Measurements from ENCODE around the gene CRYGN. TPM values are rescaled to one million over a fixed set of nuclear protein-coding genes. Genes with fewer than 3 reads are reported as not detected.

The CRYGN gene
- total and polyA plus RNA-seq, 2 experiments from 2014 or later = 0.59 to 1.5 TPM

GRCh38 chr7:151398446-151399304 lies 41.3 kb downstream of the CRYGN start:
- no peak overlapping the region for H3K27ac Mint-ChIP-seq
- H3K36me3 ChIP-seq (ENCODE audit: insufficient read depth) = no peaks in the 10 kb centered on the region

More at GRCh38 chr7:151398446-151399304, 41.3 kb downstream of the CRYGN start:
- Histone ChIP-seq H4K20me1 (replicated peaks; ENCODE audit: insufficient read depth) (no peaks in the 10 kb centered on the region), H3K4me2 (no peak overlapping the region), H3K79me2 (replicated peaks; ENCODE audit: insufficient read depth) (no peaks in the 10 kb centered on the region), H3K9me2 (ENCODE audit: insufficient read depth) (no peaks in the 10 kb centered on the region), H3K4me3 (no peak overlapping the region), H3K4me1 (ENCODE audit: insufficient read depth) (no peaks in the 10 kb centered on the region), H3F3A (replicated peaks; ENCODE audit: low read depth) (peaks cover 10% of the 10 kb centered on the region; the same call in 1 of the 2 replicates), H3K27me3 (ENCODE audit: insufficient read depth) (no peaks in the 10 kb centered on the region), H3K27ac (ENCODE audit: low read depth) (no peak overlapping the region), H2AFZ (no peak overlapping the region)
- Mint-ChIP-seq H3K27me3 (ENCODE audit: insufficient read depth, low read depth, poor library complexity) (peaks cover 27% of the 10 kb centered on the region), H3K36me3 (ENCODE audit: low read depth) (peaks cover 10% of the 10 kb centered on the region), H3K9me3 (no peaks in the 10 kb centered on the region), H3K4me1 (peaks cover 30% of the 10 kb centered on the region), H3K4me3 (no peak overlapping the region)
- peak; percentile 20 for ATAC-seq
- DNase-seq (ENCODE audit: low spot score) = no peak
- TF ChIP-seq ZNF331 (CRISPR knock-in tag; IDR thresholded peaks at IDR 0.05; ENCODE audit: low read depth) = no peak
- TF ChIP-seq ZNF462 (CRISPR knock-in tag; IDR thresholded peaks at IDR 0.05) = no peak
- TF ChIP-seq CTCF (conservative IDR thresholded peaks at IDR 0.05; ENCODE audit: low read depth in 2 of 2) = peak in 1 of 2 experiments; percentile 27; a peak in 2 of 4 replicates
- TF ChIP-seq CREB1 (CRISPR knock-in tag; IDR thresholded peaks at IDR 0.05; ENCODE audit: low read depth) = no peak
- no peak for TF ChIP-seq EZH2 (IDR thresholded peaks at IDR 0.05; ENCODE audit: low read depth, unreplicated experiment)
- no peak for TF ChIP-seq ETS1 (IDR thresholded peaks at IDR 0.05)

Measured in GM23338 (cell line).